Measurements from ENCODE around the gene DNMBP. TPM values are rescaled to one million over a fixed set of nuclear protein-coding genes. Genes with fewer than 3 reads are reported as not detected.

DNMBP gene
- total and polyA plus RNA-seq, 2 of the 8 experiments (the other 6 are each of a cell fraction or from before 2014, with no cell fraction given): 19.1 to 26.4 TPM

DNA sequence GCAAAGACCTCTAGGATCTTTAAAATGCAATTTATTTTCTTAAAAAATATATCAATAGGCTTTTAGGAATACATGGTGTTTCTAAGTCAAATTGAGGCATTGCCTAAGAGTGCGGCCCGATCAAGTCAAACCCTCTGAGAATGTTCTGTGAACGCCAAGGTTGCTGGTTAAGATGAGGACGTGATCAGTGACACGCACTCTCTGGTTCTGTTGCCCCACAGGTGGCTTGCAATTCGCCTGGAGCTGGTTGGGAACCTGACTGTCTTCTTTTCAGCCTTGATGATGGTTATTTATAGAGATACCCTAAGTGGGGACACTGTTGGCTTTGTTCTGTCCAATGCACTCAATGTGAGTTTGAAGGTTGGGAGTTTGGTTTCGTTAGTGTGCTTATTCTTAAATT lies 168.0 kb downstream of the DNMBP start:
- Histone ChIP-seq H4K20me1 (replicated peaks in 1 of 2; ENCODE audit: control insufficient read depth in 1 of 2, insufficient read depth in 2 of 2, low read length in 2 of 2) (no peaks in the 10 kb centered on the region), H2BK20ac (ENCODE audit: low read length) (no peak overlapping the region), H4K91ac (replicated peaks; ENCODE audit: insufficient read length, low read length) (no peak overlapping the region), H2BK12ac (ENCODE audit: low read depth, low read length) (no peak overlapping the region), H3K9me3 (ENCODE audit: insufficient read depth in 2 of 2, low read depth in 1 of 2, low read length in 1 of 2) (no peaks in the 10 kb centered on the region; a peak in 1 of 4 replicates), H3K79me2 (ENCODE audit: control insufficient read depth in 1 of 2, insufficient read depth in 2 of 2, low read length in 2 of 2) (no peaks in the 10 kb centered on the region), H3K56ac (replicated peaks; ENCODE audit: insufficient read length, low read depth, low read length) (no peak overlapping the region), H3K14ac (ENCODE audit: insufficient read length) (no peak overlapping the region), H3K18ac (ENCODE audit: extremely low read depth, low read length) (no peak overlapping the region), H3K27ac (ENCODE audit: low read depth, low read length) (no peak overlapping the region), H3K4me1 (replicated peaks in 1 of 4; ENCODE audit: control insufficient read depth in 3 of 4, insufficient read depth in 4 of 4, low read length in 3 of 4) (peaks cover 0 to 7% (median 3%) of the 10 kb centered on the region in 4 experiments; a peak in 2 of 7 replicates), H2BK15ac (ENCODE audit: low read length) (no peak overlapping the region), H2BK5ac (ENCODE audit: low read depth, low read length) (no peak overlapping the region), H2AK5ac (ENCODE audit: low read depth, low read length) (no peak overlapping the region), H3K27me3 (replicated peaks in 1 of 4; ENCODE audit: control insufficient read depth in 3 of 4, extremely low read depth in 1 of 4, insufficient read depth in 3 of 4, low read length in 3 of 4) (no peaks in the 10 kb centered on the region; a peak in 1 of 7 replicates), H3K23ac (ENCODE audit: insufficient read length) (no peak overlapping the region), H4K8ac (ENCODE audit: extremely low read depth, insufficient read depth, low read length) (no peak overlapping the region), H3K79me1 (ENCODE audit: low read depth, low read length) (no peaks in the 10 kb centered on the region), H3K36me3 (ENCODE audit: control insufficient read depth in 2 of 4, insufficient read depth in 4 of 4, low read length in 3 of 4) (no peaks in the 10 kb centered on the region), H3K9ac (replicated peaks in 1 of 4; ENCODE audit: extremely low read depth in 1 of 4, low read depth in 3 of 4, low read length in 3 of 4) (no peak overlapping the region), H3K4ac (replicated peaks; ENCODE audit: insufficient read length, low read depth, low read length) (no peak overlapping the region), H3K4me3 (ENCODE audit: extremely low read depth in 1 of 4, insufficient read depth in 2 of 4, low read depth in 3 of 4, low read length in 4 of 4) (no peak overlapping the region), H4K5ac (ENCODE audit: insufficient read length, low read depth, low read length) (no peak overlapping the region), H2AFZ (ENCODE audit: low read length) (no peak overlapping the region), H2BK120ac (replicated peaks; ENCODE audit: low read depth, low read length) (no peak overlapping the region), H3K4me2 (ENCODE audit: insufficient read depth in 1 of 2, low read depth in 2 of 2, low read length in 2 of 2) (no peak overlapping the region), H3K23me2 (ENCODE audit: low read depth, low read length) (no peaks in the 10 kb centered on the region)
- WGBS, 2 experiments (ENCODE audit: extremely low coverage in 1 of 2, insufficient coverage in 1 of 2, insufficient read length in 1 of 2, insufficient replicate concordance in 2 of 2, low coverage in 1 of 2, low lambda C conversion rate in 2 of 2, missing lambda C conversion rate in 1 of 2): 94% methylated on average over 7 of the region's 7 CpGs; no CpG with 5 or more reads in 1 of the 2 experiments
- DNase-seq (ENCODE audit: low read depth in 1 of 2, low spot score in 2 of 2) (no peak), FAIRE-seq (no peak)
- ChIA-PET POLR2A (ENCODE audit: partially characterized antibody) (no interaction called here), CTCF (ENCODE audit: partially characterized antibody) (no interaction called here)
- TF ChIP-seq TBP (IDR thresholded peaks at IDR 0.05; ENCODE audit: low read depth, low read length): no peak
- TF ChIP-seq, protein P1, sequence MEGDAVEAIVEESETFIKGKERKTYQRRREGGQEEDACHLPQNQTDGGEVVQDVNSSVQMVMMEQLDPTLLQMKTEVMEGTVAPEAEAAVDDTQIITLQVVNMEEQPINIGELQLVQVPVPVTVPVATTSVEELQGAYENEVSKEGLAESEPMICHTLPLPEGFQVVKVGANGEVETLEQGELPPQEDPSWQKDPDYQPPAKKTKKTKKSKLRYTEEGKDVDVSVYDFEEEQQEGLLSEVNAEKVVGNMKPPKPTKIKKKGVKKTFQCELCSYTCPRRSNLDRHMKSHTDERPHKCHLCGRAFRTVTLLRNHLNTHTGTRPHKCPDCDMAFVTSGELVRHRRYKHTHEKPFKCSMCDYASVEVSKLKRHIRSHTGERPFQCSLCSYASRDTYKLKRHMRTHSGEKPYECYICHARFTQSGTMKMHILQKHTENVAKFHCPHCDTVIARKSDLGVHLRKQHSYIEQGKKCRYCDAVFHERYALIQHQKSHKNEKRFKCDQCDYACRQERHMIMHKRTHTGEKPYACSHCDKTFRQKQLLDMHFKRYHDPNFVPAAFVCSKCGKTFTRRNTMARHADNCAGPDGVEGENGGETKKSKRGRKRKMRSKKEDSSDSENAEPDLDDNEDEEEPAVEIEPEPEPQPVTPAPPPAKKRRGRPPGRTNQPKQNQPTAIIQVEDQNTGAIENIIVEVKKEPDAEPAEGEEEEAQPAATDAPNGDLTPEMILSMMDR (IDR thresholded peaks at IDR 0.05; ENCODE audit: control extremely low read depth in 1 of 3, insufficient read depth in 1 of 3, low read depth in 1 of 3, low read length in 3 of 3): no peak
- no peak for TF ChIP-seq KDM4A (IDR thresholded peaks at IDR 0.05; ENCODE audit: low read depth, low read length, severe bottlenecking)
- TF ChIP-seq SP2 (IDR thresholded peaks at IDR 0.05; ENCODE audit: low read length): no peak
- TF ChIP-seq GABPA (IDR thresholded peaks at IDR 0.05; ENCODE audit: borderline replicate concordance, insufficient read depth, low read length): no peak
- TF ChIP-seq RXRA (IDR thresholded peaks at IDR 0.05; ENCODE audit: insufficient read depth, low read depth, low read length): no peak
- no peak for TF ChIP-seq SIX5 (IDR thresholded peaks at IDR 0.05; ENCODE audit: low read depth, low read length)

All from H1 (cell line).